ENCODE data around the gene GMDS.

Gene GMDS

DNA sequence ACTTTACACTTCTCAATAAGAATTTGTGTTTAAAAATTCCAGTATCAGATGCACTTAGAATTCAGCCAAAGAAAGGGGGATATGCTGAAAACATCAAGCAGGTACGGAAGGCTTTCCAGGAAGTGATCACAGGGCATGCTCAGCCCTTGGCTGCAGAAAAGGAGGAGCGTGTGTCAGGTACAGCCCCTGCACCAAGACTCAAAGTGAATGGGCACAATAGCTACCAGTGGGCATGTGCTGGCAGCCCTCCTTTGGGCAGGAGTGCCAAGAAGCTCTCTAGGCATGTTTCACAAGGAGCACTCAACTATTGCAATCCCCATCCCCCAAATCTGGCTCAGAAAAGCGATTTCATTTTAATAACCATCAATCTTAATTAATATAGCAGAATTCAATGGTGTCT, 298.8 kb downstream of the GMDS start:
- H3K9me3 ChIP-seq, result no peaks in the 10 kb centered on the region
- no peak for DNase-seq
- no peaks in the 10 kb centered on the region for H3K4me1 ChIP-seq
- TF ChIP-seq, protein P1, sequence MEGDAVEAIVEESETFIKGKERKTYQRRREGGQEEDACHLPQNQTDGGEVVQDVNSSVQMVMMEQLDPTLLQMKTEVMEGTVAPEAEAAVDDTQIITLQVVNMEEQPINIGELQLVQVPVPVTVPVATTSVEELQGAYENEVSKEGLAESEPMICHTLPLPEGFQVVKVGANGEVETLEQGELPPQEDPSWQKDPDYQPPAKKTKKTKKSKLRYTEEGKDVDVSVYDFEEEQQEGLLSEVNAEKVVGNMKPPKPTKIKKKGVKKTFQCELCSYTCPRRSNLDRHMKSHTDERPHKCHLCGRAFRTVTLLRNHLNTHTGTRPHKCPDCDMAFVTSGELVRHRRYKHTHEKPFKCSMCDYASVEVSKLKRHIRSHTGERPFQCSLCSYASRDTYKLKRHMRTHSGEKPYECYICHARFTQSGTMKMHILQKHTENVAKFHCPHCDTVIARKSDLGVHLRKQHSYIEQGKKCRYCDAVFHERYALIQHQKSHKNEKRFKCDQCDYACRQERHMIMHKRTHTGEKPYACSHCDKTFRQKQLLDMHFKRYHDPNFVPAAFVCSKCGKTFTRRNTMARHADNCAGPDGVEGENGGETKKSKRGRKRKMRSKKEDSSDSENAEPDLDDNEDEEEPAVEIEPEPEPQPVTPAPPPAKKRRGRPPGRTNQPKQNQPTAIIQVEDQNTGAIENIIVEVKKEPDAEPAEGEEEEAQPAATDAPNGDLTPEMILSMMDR (IDR thresholded peaks at IDR 0.05; ENCODE audit: low read depth, low read length), result no peak
- no peak overlapping the region for H3K4me3 ChIP-seq (ENCODE audit: low read depth, low read length)
- H3K36me3 ChIP-seq, result no peaks in the 10 kb centered on the region
- no peaks in the 10 kb centered on the region for H3K27me3 ChIP-seq

DNA sequence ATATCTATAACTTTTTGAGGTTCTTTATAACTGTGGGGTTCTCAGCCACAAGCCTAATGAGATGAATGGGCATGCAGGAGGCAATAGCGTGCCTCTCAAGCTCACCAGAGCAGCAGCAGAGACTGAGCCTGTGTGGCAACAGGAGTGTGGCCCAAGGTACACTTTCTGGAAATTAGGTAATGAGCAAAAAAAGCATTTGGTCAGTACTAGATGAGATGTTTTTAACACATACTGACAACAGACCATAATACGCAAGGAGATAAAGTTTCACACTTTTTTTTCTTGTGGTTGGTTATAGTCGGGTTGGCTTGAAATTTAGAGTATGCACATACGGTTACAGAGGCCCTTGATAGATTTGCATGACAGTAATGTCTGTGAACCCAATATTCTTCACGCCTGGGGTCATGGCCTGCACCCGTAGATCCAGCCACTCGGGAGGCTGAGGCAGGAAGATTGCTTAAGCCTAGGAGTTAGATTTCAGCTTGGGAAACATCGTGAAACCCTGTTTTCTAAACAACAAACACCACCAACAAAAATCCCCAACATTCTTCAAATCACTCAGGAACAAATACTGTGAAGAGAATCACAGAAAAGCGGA, 300.1 kb downstream of the GMDS start:
- H3K36me3 ChIP-seq, result no peaks in the 10 kb centered on the region
- no peaks in the 10 kb centered on the region for H3K4me1 ChIP-seq
- H3K4me3 ChIP-seq (ENCODE audit: low read depth, low read length), result no peak overlapping the region
- no peak for DNase-seq
- TF ChIP-seq, protein P1 (IDR thresholded peaks at IDR 0.05; ENCODE audit: low read depth, low read length), result no peak
- H3K9me3 ChIP-seq, result no peaks in the 10 kb centered on the region
- no peaks in the 10 kb centered on the region for H3K27me3 ChIP-seq

DNA sequence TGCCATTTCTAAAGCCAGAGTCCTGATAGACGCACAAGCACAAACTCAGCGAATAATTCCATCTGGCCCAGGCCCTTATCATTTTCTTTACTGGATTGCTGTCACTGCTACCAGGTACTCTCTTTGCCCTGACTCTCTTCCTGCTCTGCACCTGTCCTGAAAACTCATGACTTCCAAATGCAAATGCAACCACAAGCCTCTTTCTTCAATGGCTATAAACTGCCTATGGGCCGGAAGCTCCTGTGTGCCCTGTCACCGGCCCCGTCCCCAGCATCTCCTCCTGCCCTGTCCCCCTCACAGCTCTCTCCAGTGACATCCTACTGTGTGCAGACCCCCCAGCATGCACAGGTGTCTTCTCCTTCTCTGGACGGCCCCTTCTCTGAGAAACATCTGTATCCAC, 302.6 kb downstream of the GMDS start:
- Histone ChIP-seq H3K4me1 (no peaks in the 10 kb centered on the region), H3K4me3 (ENCODE audit: low read depth, low read length) (no peak overlapping the region), H3K9me3 (no peaks in the 10 kb centered on the region), H3K27me3 (no peaks in the 10 kb centered on the region), H3K36me3 (no peaks in the 10 kb centered on the region)
- no peak for DNase-seq
- TF ChIP-seq, protein P1 (IDR thresholded peaks at IDR 0.05; ENCODE audit: low read depth, low read length), result no peak

DNA sequence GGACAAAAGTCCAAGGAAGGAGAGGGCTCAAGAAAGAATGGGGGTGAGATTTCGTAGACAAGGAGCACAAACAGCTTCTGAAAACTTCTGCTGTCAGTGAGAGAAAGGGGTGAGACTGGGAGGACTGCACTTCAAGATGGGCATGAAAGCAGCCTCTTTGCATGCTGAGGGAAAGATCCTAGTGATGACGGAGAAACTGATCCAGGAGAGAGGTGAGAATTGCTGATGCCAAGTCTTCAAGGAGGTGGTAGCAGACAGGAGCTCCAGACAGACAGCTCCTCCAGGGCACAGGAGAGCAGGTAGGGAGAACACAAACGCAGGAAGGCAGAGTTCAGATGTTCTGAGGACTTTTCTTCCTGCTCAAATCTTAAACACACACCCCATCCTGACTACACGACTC, 303.9 kb downstream of the GMDS start:
- no peak for DNase-seq
- no peaks in the 10 kb centered on the region for H3K27me3 ChIP-seq
- TF ChIP-seq, protein P1 (IDR thresholded peaks at IDR 0.05; ENCODE audit: low read depth, low read length), result no peak
- no peaks in the 10 kb centered on the region for H3K9me3 ChIP-seq
- no peak overlapping the region for H3K4me3 ChIP-seq (ENCODE audit: low read depth, low read length)
- no peaks in the 10 kb centered on the region for H3K4me1 ChIP-seq
- no peaks in the 10 kb centered on the region for H3K36me3 ChIP-seq

DNA sequence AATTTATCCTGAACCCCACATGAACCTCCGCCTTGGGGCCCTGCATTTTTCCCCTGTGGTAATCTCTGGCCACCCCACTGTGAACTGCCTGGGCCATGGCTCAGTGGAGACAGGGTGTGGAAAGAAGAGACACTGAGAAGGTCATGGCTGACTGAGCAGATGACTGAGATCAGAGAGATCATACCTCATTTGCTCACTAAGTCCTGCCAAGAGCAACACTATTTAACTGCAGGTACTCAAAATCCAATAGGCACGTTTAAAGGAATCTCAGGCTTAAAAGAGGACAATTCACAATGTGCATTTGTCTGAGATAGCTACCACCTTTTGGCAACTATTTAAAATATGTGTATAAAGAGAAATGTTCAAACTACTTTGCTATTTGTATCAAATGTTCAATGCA, 305.0 kb downstream of the GMDS start:
- Histone ChIP-seq H3K4me1 (no peaks in the 10 kb centered on the region), H3K9me3 (no peaks in the 10 kb centered on the region), H3K4me3 (ENCODE audit: low read depth, low read length) (no peak overlapping the region), H3K27me3 (no peaks in the 10 kb centered on the region), H3K36me3 (no peaks in the 10 kb centered on the region)
- TF ChIP-seq, protein P1 (IDR thresholded peaks at IDR 0.05; ENCODE audit: low read depth, low read length), result no peak
- DNase-seq, result no peak

DNA sequence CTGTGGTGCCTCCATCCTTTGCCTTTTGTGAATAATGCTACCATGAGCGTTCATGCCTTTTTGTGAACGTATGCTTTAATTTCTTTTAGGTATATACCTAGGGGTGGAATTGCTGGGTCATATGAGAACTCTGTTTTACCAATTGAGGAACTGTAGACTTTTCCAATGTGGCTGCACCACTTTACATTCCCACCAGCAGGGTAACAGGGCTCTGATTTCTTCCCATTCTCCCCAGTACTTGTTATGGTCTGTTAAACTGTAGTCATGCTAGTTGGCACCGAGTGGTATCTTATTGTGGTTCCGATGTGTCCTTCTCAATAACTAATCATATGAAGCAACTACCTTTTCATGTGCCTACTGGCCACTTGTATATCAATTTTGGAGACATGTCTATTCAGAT, 312.1 kb downstream of the GMDS start:
- H3K27me3 ChIP-seq, result no peaks in the 10 kb centered on the region
- no peaks in the 10 kb centered on the region for H3K36me3 ChIP-seq
- H3K4me1 ChIP-seq, result no peaks in the 10 kb centered on the region
- DNase-seq, result no peak
- H3K4me3 ChIP-seq (ENCODE audit: low read depth, low read length), result no peak overlapping the region
- TF ChIP-seq, protein P1 (IDR thresholded peaks at IDR 0.05; ENCODE audit: low read depth, low read length), result no peak
- H3K9me3 ChIP-seq, result no peaks in the 10 kb centered on the region; the same call in 1 of the 2 replicates
